Cortex of kidney (tissue), 1 donor: ENCODE results near the gene CROT.

Experiments used
- DNase-seq: peaks from one replicate; lab custom pipeline; 2025; lab: John Stamatoyannopoulos, UW

CROT gene

DNA sequence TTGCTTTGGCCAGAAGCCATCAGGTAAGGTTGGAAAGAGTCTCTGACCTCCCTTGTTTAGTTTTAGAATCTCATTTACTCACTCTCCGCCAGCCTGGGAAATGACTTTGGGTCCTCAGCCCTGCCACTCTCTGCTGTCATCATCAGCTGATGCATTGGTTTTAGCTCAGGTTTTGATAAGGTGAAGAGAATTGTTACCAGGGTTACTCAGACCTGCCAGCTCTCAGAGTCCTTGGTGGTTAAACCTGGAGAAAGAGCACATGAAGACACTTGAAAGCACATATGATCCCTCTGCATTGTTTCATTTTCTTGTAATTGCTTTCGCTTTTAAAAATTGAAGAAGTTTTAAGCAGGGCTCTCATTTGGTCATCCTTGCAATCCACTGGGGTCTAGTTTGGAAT is 4.0 kb upstream of the CROT start:
- no peak for DNase-seq

DNA sequence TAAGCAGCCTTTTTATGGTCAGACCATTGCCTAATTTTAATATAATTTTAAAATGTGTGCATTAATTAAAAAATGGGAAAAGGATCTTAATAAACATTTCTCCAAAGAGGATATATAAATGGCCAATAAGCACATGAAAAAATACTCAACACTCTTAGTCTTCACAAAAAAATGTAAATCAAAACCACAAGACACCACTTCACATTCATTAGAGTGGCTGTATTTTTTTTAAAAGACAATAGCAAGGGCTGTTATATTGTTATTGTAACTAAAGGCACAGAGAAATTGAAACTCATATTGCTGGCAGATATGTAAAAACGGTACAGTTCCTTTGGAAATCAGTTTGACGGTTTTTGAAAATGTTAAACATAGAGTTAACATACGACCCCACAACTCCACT is 3.2 kb upstream of the CROT start:
- DNase-seq = no peak

DNA sequence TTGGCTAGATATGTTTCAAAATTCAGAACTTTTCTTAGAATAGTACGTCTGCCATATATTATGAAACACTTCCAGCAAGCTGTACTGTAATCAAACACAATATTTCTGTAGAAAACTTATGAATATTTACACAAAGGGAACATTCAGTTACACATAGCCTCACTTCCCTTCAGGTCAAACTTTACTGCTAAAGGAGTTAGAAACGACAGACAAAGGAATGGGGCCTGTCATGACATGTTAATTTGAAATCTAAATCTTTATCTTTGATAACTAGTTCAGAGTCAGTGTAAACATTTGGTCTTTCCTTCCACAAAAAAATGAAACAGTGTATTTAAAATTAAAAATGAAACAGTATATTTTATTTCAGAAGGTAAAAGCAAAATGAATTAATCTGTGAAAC is 1.0 kb upstream of the CROT start:
- no peak for DNase-seq

DNA sequence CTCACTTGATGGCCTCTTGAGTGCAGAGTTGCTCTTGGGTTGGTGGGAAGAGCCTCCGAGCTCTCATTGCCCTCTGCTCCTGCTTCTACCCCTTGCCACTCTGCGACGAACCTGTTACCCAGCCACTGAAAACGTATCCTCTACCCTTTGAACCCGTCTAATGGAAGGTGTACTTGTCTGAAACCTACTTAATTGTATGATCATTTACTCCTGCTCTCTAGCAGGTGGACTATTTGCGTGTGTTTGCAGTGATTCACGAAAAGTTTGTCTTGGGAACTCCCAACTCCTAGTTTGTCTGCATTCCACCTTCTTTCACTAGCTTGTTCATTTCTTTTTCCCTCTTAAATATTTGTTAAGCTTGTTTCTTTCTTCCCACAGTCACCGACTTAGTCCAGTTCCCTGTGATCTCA is 503 bp downstream of the CROT start:
- DNase-seq = no peak

DNA sequence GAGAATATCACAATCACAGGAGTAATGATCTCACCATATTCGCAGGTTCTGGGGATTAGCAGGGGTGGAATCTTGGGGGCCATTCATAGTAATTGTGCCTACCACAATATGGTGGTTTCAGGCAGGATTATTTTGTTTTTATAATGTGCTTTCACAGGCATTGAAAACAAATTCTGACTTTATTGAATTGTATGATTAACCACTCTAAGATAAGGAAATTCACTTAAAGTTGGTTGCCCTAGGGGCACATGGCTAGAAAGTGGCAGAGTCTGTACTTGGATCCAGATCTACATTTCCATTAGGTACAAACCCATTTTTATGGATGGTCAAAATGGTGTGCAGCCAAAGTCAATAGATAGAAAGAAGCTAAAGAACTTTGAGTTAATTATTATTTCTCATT is 1.7 kb downstream of the CROT start:
- DNase-seq = no peak

DNA sequence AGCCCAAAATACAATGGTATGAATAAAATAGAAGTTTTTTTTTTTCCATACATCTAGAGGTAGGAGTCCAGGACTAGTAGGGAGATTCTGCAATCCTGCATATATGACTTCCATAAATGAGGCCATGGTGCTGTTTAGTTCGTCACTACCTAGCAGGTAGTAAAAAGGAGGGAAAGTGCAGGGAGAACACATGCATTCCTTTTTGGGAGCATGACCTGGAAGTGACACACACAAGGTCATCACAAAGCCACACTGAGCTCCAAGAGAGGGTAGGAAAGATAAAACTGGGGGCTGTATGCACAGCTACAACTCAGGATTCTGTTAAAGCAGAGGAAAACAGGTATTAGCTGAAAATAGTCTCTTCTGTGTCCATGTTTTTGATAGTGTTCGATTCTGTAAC is 2.2 kb downstream of the CROT start:
- DNase-seq = no peak

DNA sequence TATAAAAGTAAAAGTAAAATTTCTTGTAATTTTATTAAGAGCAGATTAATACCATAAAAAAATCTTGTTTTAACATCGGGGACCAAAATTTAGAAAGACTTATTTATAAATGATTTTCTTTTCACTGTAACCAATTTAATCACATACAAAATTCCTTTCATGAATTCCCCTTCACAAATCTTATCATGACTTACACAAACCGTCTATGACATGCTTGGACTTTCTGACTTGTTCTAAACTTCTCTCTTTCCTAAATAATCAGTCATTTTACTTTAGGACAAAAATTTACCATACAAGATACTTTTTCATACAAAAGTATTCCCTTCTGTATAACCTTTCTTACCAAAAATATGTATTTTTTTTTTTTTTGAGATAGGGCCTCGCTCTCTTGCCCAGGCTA is 9.3 kb downstream of the CROT start:
- no peak for DNase-seq

DNA sequence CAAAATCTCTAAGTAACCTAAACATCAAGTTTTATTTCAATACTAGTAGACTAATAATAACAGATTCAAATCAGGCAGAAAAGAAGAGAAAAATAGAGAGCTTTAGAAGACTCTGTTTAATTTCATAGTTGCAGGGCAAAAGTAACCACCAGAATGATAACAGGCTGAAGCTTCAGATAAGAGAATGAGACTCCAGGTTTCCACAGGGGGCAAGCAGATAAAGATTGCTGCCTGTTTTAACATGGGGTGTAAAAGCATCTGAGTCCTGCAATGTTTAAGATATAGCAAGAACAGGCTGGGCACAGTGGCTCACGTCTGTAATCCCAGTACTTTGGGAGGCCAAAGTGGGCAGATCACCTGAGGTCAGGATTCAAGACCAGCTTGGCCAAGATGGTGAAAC is 11.0 kb downstream of the CROT start:
- DNase-seq = no peak

DNA sequence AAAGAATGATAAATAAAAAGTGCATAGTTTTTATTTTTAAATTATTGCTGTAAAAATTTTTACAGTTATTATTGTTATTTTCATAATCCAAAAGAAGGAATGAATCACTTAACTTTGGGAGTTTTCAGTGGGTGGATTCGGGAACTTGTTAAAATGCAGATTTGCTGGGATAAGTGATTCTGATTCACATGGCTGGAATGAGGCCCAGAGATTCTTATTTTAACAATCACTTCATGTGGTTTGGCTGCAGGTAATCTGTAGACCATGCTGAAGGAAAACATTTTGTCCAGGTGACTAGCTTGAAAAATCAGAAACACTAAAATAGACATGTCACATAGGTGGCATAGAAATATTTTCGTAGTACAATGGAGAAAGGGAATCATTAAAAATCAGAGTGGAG is 13.9 kb downstream of the CROT start:
- DNase-seq = no peak

DNA sequence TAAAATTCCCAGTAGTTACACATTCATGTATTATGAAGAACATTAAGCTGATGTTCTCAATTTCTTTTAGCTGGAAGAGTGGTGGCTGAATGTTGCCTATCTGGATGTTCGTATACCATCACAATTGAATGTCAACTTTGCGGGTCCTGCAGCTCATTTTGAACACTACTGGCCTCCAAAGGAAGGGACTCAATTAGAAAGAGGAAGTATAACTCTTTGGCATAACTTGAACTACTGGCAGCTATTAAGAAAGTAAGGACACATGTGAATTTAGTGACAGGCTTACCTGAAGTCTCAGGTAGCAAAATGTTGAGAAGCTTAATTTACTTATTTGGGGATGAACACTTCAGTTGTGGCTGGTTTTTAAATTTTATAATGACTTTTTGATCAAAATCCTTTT is 15.9 kb downstream of the CROT start:
- DNase-seq = no peak

DNA sequence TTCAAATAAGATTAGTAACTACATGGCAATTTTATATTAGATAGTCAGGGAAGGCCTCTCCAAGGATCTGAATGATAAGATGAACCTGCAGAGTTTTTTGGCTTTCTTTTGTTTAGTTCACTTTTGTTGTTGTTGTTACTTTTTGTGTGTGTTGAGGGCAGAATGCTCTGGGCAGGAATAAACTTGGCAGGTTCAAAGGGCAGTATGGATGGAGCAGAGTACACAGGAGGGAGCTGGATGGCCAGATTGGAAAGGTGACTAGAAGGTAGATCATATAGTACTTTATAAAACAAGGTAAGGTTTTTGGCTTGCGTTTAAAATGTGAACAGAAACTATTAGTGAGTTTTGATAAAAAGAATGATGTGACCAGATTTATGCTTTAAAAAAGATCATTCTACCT is 17.9 kb downstream of the CROT start:
- no peak for DNase-seq

DNA sequence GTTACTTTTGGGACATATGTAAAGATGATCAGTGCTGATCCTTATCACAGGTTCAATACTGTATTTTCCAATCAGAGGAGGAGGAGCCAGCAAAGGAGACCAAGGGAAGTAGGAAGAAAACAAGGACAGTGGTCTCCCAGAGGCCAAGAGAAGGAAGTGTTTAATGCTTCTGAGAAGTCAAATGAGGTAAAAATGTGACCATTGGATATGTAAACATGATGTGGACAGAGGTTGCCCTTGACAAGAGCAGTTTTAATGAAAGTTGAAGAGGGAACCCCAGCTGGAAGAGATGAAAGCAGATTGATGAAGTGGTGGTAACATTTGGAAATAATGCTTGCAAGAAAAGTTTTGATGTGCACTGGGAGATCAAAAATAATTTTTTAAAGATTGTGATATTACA is 18.8 kb downstream of the CROT start:
- DNase-seq = no peak

DNA sequence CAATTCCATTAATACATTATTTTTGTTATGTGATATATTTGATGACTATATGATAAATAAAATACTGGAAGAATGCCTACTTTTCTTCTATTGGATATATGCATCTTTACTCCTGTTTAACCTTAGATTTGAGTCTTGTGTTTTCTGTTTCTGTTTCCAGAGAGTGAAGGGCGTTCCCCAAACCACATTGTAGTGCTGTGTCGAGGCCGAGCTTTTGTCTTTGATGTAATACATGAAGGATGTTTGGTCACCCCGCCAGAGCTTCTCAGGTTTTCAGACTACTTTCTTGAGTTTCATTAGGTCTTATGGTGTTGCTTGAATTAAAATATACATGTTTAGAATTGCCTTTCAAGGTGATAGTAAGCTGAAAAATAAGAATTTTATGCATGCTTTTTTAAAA is 23.8 kb downstream of the CROT start:
- DNase-seq = no peak

DNA sequence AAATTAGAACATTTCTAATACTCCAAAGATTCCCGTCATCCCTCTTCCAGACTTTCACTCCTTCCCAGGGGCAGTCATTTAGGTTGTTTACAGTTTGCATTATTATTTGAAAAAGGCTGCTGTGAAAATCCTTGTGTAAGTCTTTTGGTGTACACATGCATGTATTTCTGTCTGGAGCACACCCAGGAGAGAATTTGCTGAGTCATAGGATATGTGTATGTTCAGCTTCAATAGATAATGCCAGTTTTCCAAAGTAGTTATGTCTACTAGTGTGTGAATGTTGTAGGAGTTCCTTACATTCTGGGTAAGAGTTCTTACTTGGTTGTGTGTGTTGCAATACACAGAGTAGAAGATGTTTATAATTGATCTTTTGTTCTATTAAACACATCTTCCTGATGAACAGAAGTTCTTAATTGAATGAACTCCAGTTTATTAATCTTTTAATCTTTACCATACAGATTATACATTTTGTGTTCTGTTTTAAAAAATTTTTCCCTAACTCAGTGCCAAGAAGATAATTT is 25.3 kb downstream of the CROT start:
- DNase-seq = no peak

DNA sequence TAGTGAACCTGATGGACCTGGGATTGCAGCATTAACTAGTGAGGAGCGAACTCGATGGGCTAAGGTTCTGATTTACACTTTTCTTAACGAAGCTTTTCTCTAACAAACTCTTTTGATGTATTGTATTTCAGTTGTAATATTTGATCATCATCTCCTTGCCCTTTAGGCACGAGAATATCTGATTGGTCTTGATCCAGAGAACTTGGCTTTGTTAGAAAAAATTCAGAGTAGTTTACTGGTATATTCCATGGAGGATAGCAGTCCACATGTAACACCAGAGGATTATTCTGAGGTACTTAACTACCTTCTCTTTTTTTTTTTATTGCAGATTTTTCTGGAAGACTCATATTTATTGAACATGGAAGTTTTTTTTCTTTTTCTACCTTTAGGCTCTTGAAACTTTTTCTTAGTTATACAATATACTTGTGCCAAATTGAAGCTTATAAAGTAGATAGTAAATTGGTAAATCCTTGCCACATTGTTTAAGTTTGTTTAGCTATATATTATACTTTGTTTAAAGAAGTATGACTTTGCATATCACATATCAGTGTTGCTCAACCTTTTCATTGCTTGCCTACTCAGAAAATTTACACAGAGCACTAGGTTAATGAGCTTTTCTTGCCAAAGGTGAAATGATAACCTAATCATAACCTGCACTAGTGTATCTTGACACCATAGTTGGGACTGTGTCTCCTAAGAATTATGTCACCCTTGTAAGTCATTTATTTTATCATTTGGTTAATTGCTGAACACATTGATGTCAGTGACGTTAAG is 30.4 kb downstream of the CROT start:
- no peak for DNase-seq

DNA sequence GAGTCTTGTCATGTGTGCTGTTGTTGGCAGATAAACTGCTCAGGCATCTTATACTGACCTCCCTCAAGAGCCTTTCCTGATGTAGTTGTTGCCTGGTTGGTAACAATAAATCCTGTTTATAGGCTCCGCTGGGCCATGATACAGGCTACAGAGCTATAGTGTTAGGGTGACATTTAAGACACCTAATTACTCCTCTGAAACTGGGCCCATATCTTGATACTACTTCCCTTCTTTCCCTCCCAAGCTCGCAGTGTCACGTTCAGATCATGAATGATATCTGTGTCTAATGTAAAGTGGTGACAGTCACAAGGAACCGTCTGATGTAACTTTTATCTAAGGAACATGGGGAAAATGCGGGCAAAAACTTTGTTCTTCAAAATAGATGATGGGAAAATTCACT is 35.4 kb downstream of the CROT start:
- DNase-seq = no peak

DNA sequence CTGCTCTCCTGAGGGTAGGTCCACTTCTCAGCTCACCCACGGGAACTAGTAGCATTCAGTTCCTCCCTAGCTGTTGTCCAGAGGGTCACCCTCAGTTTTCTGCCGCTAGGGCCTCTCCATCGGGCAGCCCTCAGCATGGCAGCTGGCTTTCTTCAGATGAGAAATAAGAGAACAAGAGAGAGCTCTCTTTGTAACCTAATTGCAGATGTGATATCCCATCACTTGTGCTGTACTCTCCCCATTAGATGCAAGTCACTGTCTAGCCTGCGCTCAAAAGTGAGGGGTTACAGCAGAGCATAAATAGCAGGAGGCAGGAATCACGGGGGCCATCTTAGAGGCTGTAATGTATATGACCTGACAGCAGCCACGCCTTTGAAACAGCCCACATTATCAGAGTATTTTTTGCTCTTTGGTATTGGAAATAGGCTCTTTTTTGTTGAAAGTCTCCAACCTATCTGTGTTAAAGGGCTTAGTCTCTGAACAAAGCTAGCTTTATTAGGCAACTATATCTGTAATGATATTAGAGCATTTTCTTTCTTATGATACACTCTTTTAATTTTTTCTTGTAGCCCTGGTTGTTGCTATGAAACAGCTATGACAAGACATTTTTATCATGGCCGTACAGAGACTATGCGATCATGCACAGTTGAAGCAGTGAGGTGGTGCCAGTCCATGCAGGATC is 45.7 kb downstream of the CROT start:
- no peak for DNase-seq

DNA sequence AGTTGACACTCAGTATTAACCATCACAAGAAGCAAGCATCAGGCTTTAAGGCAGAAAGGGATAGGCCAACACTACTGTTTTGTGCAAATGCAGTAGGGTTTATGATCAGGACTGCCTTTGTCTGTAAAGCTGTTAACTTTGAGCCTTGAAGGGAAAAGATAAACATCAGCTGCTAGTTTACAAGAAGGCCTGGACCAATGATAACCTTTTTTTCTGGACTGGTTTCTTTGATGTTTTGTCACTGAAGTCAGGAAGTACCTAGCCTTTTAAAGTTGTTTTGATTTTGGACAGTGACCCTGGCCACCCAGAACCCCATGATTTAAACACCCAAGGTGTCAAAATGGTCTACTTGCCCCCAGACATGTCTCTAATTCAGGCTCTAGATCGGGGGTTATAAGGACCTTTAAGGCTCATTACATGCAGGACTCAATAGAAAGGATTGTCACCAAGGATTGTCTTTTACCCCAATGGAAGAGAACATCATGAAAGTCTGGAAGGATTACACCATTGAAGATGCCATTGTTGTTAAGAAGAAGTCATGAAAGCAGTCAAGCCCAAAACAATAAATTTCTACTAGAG is 50.1 kb downstream of the CROT start:
- DNase-seq = no peak

DNA sequence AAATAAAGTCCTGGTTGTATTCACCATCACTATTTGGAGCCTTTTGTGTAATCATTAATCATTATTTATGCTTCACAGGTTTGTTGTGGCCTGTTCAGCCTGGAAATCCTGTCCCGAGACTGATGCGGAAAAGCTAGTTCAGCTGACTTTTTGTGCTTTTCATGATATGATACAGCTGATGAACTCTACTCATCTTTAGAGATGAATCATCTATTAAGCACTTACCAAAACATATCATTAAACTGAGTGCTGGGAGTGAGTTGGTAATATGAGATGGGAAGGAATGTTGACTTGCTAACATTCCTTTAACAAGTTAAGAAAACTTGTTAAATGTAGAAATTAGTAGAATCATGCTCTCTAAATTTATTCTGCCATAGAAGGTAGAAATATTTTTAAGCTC is 53.0 kb downstream of the CROT start:
- DNase-seq = no peak

DNA sequence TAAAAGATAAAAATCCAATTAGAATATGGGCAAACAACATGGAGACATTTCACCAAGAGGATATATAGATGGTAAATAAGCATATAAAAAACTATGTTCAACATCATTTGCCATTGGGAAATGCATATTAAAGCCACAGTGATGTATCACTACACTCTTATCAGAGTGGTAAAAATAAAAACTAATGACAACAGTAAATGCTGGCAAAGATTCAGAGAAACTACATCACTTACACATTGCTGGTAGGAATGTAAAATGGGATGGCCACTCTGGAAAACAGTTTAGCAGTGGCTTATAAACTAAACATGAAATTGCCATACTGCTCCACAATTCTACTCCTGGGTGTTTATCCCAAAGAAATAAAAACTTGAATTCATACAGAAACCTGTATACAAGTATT is 59.2 kb downstream of the CROT start:
- DNase-seq = no peak

DNA sequence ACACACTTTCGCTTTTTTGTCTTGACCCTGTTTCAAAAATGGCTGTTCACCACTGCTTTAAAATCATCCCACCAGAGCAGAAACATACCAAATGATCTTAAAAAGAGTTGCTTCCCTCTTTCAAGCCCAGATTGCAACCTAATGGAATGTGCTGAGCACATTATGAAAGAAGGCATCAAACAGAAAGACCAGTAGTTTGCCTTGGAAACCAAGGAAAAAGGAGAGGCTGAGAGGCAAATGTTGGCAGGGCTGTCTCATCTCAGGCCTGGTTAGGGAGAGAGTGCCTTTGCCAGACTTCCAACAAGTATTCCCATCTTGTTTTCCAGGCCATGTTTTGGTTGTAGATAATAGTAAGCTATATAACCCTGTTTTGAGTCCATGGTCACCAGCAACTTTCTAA is 65.7 kb downstream of the CROT start:
- no peak for DNase-seq

DNA sequence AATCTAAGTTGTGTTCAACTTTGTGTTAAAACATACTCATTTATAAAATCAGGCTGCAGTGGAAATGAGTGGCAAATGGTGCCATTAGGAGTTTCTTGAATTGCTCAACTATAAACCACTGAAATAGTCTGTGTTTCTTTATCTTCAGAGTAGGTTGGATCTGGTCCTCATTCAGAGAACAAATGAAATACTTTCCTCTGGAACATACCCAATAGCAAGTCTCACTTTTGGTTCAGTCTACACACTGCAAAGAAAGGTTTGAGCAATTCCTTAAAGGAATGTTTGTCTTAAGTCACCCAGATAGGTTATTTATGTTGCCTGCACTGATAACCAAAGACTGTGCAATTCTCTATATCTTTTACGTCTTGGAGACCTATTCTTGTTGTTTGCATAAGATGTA is 67.6 kb downstream of the CROT start:
- no peak for DNase-seq
